Measurements from ENCODE around the gene GPR26.

Gene GPR26

GRCh38 chr10:123666318-123667236, at the start of gene GPR26:
GPR26 (plus strand) TSS chr10:123666355; CDS start chr10:123666408, 53 bp downstream.
- DNase-seq (ENCODE audit: low read depth in 2 of 2) = no peak

GRCh38 chr10:123618224-123618623, 47.9 kb upstream of the GPR26 start:
- no peak for DNase-seq (ENCODE audit: low read depth in 2 of 2)

- no peak for DNase-seq (ENCODE audit: low read depth in 2 of 2)
Observed at GRCh38 chr10:123619067-123619855, 46.9 kb upstream of the GPR26 start.

- no peak for DNase-seq (ENCODE audit: low read depth in 2 of 2)
Observed at GRCh38 chr10:123620621-123621020, 45.5 kb upstream of the GPR26 start.

- no peak for DNase-seq (ENCODE audit: low read depth in 2 of 2)
Observed at GRCh38 chr10:123621492-123621891, 44.7 kb upstream of the GPR26 start.

- DNase-seq (ENCODE audit: low read depth in 2 of 2) = no peak
Observed at GRCh38 chr10:123621916-123622315, 44.2 kb upstream of the GPR26 start.

GRCh38 chr10:123622381-123622780, 43.8 kb upstream of the GPR26 start:
- DNase-seq (ENCODE audit: low read depth in 2 of 2) = no peak

- no peak for DNase-seq (ENCODE audit: low read depth in 2 of 2)
Observed at GRCh38 chr10:123624086-123624485, 42.1 kb upstream of the GPR26 start.

- DNase-seq (ENCODE audit: low read depth in 2 of 2) = no peak
Observed at GRCh38 chr10:123633106-123633505, 33.0 kb upstream of the GPR26 start.

- no peak for DNase-seq (ENCODE audit: low read depth in 2 of 2)
Observed at GRCh38 chr10:123633636-123634035, 32.5 kb upstream of the GPR26 start.

GRCh38 chr10:123634221-123634620, 31.9 kb upstream of the GPR26 start:
- no peak for DNase-seq (ENCODE audit: low read depth in 2 of 2)

GRCh38 chr10:123635131-123635530, 31.0 kb upstream of the GPR26 start:
- no peak for DNase-seq (ENCODE audit: low read depth in 2 of 2)

GRCh38 chr10:123635745-123636144, 30.4 kb upstream of the GPR26 start:
- no peak for DNase-seq (ENCODE audit: low read depth in 2 of 2)

- no peak for DNase-seq (ENCODE audit: low read depth in 2 of 2)
Observed at GRCh38 chr10:123636598-123637325, 29.4 kb upstream of the GPR26 start.

- DNase-seq (ENCODE audit: low read depth in 2 of 2) = no peak
Observed at GRCh38 chr10:123637326-123637880, 28.8 kb upstream of the GPR26 start.

- no peak for DNase-seq (ENCODE audit: low read depth in 2 of 2)
Observed at GRCh38 chr10:123639131-123639530, 27.0 kb upstream of the GPR26 start.

- no peak for DNase-seq (ENCODE audit: low read depth in 2 of 2)
Observed at GRCh38 chr10:123640016-123640535, 26.1 kb upstream of the GPR26 start.

GRCh38 chr10:123642293-123642692, 23.9 kb upstream of the GPR26 start:
- DNase-seq (ENCODE audit: low read depth in 2 of 2) = no peak

GRCh38 chr10:123642697-123643096, 23.5 kb upstream of the GPR26 start:
- DNase-seq (ENCODE audit: low read depth in 2 of 2) = no peak

GRCh38 chr10:123643315-123643714, 22.8 kb upstream of the GPR26 start:
- DNase-seq (ENCODE audit: low read depth in 2 of 2) = no peak

- DNase-seq (ENCODE audit: low read depth in 2 of 2) = no peak
Observed at GRCh38 chr10:123645016-123645415, 21.1 kb upstream of the GPR26 start.

- no peak for DNase-seq (ENCODE audit: low read depth in 2 of 2)
Observed at GRCh38 chr10:123645615-123646014, 20.5 kb upstream of the GPR26 start.
